HEK293 (cell line): ENCODE results near the gene FAM136A.

Experiments
- GLI4 ChIP-seq: fragments of 450-650 bp; formaldehyde crosslinking; IDR thresholded peaks from 2 replicates; pipeline ENCODE4 v1.5.1; 2016; ENCODE audit warnings: missing biosample characterization, missing genetic modification characterization
- ZNF23 ChIP-seq: fragments of 450-650 bp; formaldehyde crosslinking; IDR thresholded peaks from 2 replicates; pipeline ENCODE4 v1.5.1; 2016; ENCODE audit warnings: missing biosample characterization, missing genetic modification characterization, borderline replicate concordance
- TF ChIP-seq, protein P1 (sequence below): fragments of 450-650 bp; formaldehyde crosslinking; IDR thresholded peaks from 2 replicates; pipeline ENCODE4 v1.5.1; 2016; ENCODE audit warnings: missing biosample characterization, missing genetic modification characterization

DNA sequence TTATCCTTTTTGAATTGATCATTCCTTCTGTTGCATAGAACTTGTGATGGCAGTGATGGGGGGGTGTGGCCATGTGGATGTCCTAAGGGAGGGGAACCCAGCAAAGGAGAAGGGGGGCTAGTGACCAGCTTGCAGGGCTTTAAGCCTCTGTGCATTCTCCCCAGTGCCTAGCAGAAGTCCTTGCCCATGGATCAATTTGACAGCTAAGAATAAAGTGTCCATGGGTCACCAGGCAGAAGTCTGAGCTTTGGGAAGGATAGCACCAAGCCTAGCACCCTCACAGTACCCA lies 39.6 kb upstream of the FAM136A start:
- TF ChIP-seq ZNF23 (tag by site-specific recombination) = no peak
- TF ChIP-seq GLI4 = no peak
- TF ChIP-seq, protein P1, sequence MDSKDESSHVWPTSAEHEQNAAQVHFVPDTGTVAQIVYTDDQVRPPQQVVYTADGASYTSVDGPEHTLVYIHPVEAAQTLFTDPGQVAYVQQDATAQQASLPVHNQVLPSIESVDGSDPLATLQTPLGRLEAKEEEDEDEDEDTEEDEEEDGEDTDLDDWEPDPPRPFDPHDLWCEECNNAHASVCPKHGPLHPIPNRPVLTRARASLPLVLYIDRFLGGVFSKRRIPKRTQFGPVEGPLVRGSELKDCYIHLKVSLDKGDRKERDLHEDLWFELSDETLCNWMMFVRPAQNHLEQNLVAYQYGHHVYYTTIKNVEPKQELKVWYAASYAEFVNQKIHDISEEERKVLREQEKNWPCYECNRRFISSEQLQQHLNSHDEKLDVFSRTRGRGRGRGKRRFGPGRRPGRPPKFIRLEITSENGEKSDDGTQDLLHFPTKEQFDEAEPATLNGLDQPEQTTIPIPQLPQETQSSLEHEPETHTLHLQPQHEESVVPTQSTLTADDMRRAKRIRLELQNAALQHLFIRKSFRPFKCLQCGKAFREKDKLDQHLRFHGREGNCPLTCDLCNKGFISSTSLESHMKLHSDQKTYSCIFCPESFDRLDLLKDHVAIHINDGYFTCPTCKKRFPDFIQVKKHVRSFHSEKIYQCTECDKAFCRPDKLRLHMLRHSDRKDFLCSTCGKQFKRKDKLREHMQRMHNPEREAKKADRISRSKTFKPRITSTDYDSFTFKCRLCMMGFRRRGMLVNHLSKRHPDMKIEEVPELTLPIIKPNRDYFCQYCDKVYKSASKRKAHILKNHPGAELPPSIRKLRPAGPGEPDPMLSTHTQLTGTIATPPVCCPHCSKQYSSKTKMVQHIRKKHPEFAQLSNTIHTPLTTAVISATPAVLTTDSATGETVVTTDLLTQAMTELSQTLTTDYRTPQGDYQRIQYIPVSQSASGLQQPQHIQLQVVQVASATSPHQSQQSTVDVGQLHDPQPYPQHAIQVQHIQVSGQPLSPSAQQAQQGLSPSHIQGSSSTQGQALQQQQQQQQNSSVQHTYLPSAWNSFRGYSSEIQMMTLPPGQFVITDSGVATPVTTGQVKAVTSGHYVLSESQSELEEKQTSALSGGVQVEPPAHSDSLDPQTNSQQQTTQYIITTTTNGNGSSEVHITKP (tag by site-specific recombination) = no peak
